ENCODE data around the gene ART3. TPM values are rescaled to one million over a fixed set of nuclear protein-coding genes. Genes with fewer than 3 reads are reported as not detected.

The ART3 gene
- total and polyA plus RNA-seq, 9 of the 15 experiments (the other 6 are each of a cell fraction or from before 2014, with no cell fraction given): 0.69 to 1.4 (median 1.1) TPM; not detected in 1

- TF ChIP-seq MYBL2 (IDR thresholded peaks at IDR 0.05; ENCODE audit: low read depth) (no peak; the same call in 1 of the 2 replicates), MYBL2 (CRISPR knock-in tag; IDR thresholded peaks at IDR 0.05; ENCODE audit: borderline replicate concordance) (no peak), OTX1 (CRISPR knock-in tag; IDR thresholded peaks at IDR 0.05) (no peak), ZEB2 (IDR thresholded peaks at IDR 0.05) (peak; percentile 29; the same call in 1 of the 2 replicates), ZNF444 (CRISPR knock-in tag; IDR thresholded peaks at IDR 0.05) (no peak), ZC3H11A (IDR thresholded peaks at IDR 0.05; ENCODE audit: low read depth, low read length) (no peak), NR1H2 (CRISPR knock-in tag; IDR thresholded peaks at IDR 0.05) (no peak), PURB (CRISPR knock-in tag; IDR thresholded peaks at IDR 0.05; ENCODE audit: low read depth) (no peak), FOXJ3 (CRISPR knock-in tag; IDR thresholded peaks at IDR 0.05) (no peak), ZNF274 (IDR thresholded peaks at IDR 0.05; ENCODE audit: borderline replicate concordance, low read depth, low read length) (no peak), SIX5 (IDR thresholded peaks at IDR 0.05; ENCODE audit: borderline replicate concordance in 1 of 2, insufficient read depth in 1 of 2, low read depth in 1 of 2, low read length in 2 of 2) (no peak), CHCHD3 (CRISPR knock-in tag; IDR thresholded peaks at IDR 0.05) (no peak), WHSC1 (IDR thresholded peaks at IDR 0.05; ENCODE audit: low read length) (no peak), SMAD4 (CRISPR knock-in tag; conservative IDR thresholded peaks at IDR 0.05) (peak; percentile 86), NCOR1 (IDR thresholded peaks at IDR 0.05) (peak; percentile 71), HINFP (tag; conservative IDR thresholded peaks at IDR 0.05; ENCODE audit: low read depth) (no peak), ZNF707 (CRISPR knock-in tag; conservative IDR thresholded peaks at IDR 0.05) (no peak), HDAC1 (IDR thresholded peaks at IDR 0.05) (no peak), ZNF785 (CRISPR knock-in tag; IDR thresholded peaks at IDR 0.05) (no peak), HES1 (IDR thresholded peaks at IDR 0.05; ENCODE audit: low read depth) (peak; percentile 74; the same call in 1 of the 2 replicates), DIDO1 (tag; IDR thresholded peaks at IDR 0.05; ENCODE audit: low read depth) (no peak), MTF1 (CRISPR knock-in tag; IDR thresholded peaks at IDR 0.05; ENCODE audit: borderline replicate concordance) (no peak), YBX1 (IDR thresholded peaks at IDR 0.05) (no peak), ZNF124 (CRISPR knock-in tag; IDR thresholded peaks at IDR 0.05) (no peak), PRDM10 (IDR thresholded peaks at IDR 0.05; ENCODE audit: partially characterized antibody) (no peak)
Observed at GRCh38 chr4:76090241-76090691, 15.8 kb downstream of the ART3 start (continued).
